Calu3 (cell line): ENCODE results near the gene FNDC3B. TPM values are rescaled to one million over a fixed set of nuclear protein-coding genes. Genes with fewer than 3 reads are reported as not detected.
"Not testable (repeated sequence)": the region's sequence is repeated elsewhere in the genome, so short reads cannot be mapped to it uniquely, and the experiment has no call there.

Experiments
- Bru-seq: library from RNA; stranded (reverse); fragments of 400-500 nt; gene quantifications from one replicate; lab custom pipeline; 2021; lab: Mats Ljungman, UMichigan
- BruChase-seq, 2 experiments: library from RNA; stranded (reverse); fragments of 400-500 nt; gene quantifications; one replicate each; lab custom pipeline; 2021; lab: Mats Ljungman, UMichigan
- BruUV-seq: library from RNA; stranded (reverse); fragments of 400-500 nt; replicated peaks from 2 replicates; lab custom pipeline; 2021; lab: Mats Ljungman, UMichigan
- CTCF ChIA-PET: fragments of 300-600 bp; sonication (Branson Sonifier 250); formaldehyde crosslinking; loops from one replicate; lab custom pipeline; 2022; ENCODE audit warnings: antibody characterized with exemption; lab: Charles Lee
- DNase-seq: peaks from one replicate; pipeline ENCODE4 v3.0.0; 2022
- H3K27ac Mint-ChIP-seq: one replicate; pipeline ENCODE4 v1.8.0; 2022; ENCODE audit warnings: mixed read lengths; ENCODE audit not compliant: unreplicated experiment
- H3K27me3 Mint-ChIP-seq: one replicate; pipeline ENCODE4 v1.8.0; 2022; ENCODE audit warnings: mixed read lengths; ENCODE audit not compliant: unreplicated experiment
- H3K36me3 Mint-ChIP-seq: one replicate; pipeline ENCODE4 v1.8.0; 2022; ENCODE audit warnings: mild to moderate bottlenecking, moderate library complexity, mixed read lengths; ENCODE audit not compliant: insufficient read depth, unreplicated experiment
- H3K4me1 Mint-ChIP-seq: one replicate; pipeline ENCODE4 v1.8.0; 2022; ENCODE audit warnings: mild to moderate bottlenecking, low read depth, mixed read lengths; ENCODE audit not compliant: unreplicated experiment
- H3K4me3 Mint-ChIP-seq: one replicate; pipeline ENCODE4 v1.8.0; 2022; ENCODE audit warnings: mild to moderate bottlenecking, low read depth, moderate library complexity, mixed read lengths; ENCODE audit not compliant: unreplicated experiment
- H3K9me3 Mint-ChIP-seq: one replicate; pipeline ENCODE4 v1.8.0; 2022; ENCODE audit warnings: low read depth, mixed read lengths; ENCODE audit not compliant: unreplicated experiment
- intact Hi-C: fragments of 100-400 bp; cut with micrococcal nuclease; formaldehyde crosslinking; loops from one replicate; pipeline ENCODE4 v1.10.0; 2022; ENCODE audit not compliant: unreplicated experiment
- long read RNA-seq: library from polyadenylated mRNA; stranded (forward); transcript quantifications from one replicate; pipeline ENCODE4 v2.0.0, GENCODE V29; 2022
- total RNA-seq: library from RNA; stranded (reverse); gene quantifications from 2 replicates; pipeline ENCODE4 v1.2.3, GENCODE V29; 2022
- TF ChIP-seq, protein P1 (sequence below): fragments of 200-600 bp; IDR thresholded peaks from one replicate; pipeline ENCODE4 v1.8.0; 2022; ENCODE audit warnings: antibody characterized with exemption; ENCODE audit not compliant: unreplicated experiment

The FNDC3B gene
- total RNA-seq (345 and 453 TPM in 2 replicates), Bru-seq, nascent RNA (percentile 100 among the genes with signal in this experiment), BruChase-seq, experiment 1, labeled RNA remaining after a 6-hour chase (percentile 96 among the genes with signal in this experiment), BruChase-seq, experiment 2, labeled RNA remaining after a 2-hour chase (percentile 97 among the genes with signal in this experiment)
- long read RNA-seq, full-length matches to known transcripts, result 64 of 135 reads
- long read RNA-seq, partial matches to known transcripts, result 44 of 135 reads
- long read RNA-seq, other reads (novel, unspliced or antisense), result 27 of 135 reads

DNA sequence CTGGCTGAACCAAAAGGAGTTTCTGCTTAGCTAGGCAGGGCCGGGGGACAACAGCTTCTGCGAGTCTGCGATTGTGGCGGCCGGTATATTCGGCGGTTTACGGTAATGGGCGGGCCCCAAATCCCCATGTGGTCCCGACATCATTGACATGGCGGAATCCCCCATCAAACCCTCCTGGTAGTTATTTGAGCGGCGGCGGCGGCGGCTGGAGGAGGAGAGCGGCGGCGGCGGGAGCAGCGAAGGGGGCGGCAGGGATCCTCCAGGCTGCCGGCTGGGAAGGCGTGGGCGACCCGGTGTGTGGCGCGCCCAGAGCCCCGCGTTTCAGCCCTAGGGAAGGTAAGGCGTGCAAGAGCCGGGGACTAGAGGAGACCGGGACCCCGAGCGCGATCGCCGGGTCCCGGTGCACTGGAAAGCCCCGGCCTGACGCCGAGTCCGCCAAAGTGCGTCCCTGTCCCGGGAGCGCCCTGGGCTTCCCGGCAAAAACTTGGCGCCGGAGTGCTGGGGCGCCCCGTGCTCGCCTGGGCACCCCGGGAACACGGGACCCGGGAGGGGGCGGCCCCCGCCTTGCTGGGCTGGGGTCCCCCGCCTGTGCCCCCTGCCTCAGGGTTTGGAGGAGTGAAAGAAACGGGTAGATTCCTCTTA lies at the start of gene FNDC3B:
TSS of gene FNDC3B (plus strand) at position 143 of the 642 bp plus-strand sequence. CDS start 72,902 bp downstream, outside the sequence.
- DNase-seq, result peak; percentile 98
- intact Hi-C loops, result loop anchor here (1.0 to 5.0 kb wide), 7 partner anchors 67 to 194 kb away; no protein-coding TSS in a partner anchor
- TSS peak; percentile 6 for BruUV-seq
- Mint-ChIP-seq H3K27me3 (no peaks in the 10 kb centered on the region), H3K36me3 (peaks cover 60% of the 10 kb centered on the region), H3K4me3 (peak within 1 kb of the TSS; percentile 91), H3K9me3 (peaks cover 6% of the 10 kb centered on the region), H3K4me1 (peaks cover 59% of the 10 kb centered on the region), H3K27ac (peak within 1 kb of the TSS; percentile 98)
- TF ChIP-seq, protein P1, sequence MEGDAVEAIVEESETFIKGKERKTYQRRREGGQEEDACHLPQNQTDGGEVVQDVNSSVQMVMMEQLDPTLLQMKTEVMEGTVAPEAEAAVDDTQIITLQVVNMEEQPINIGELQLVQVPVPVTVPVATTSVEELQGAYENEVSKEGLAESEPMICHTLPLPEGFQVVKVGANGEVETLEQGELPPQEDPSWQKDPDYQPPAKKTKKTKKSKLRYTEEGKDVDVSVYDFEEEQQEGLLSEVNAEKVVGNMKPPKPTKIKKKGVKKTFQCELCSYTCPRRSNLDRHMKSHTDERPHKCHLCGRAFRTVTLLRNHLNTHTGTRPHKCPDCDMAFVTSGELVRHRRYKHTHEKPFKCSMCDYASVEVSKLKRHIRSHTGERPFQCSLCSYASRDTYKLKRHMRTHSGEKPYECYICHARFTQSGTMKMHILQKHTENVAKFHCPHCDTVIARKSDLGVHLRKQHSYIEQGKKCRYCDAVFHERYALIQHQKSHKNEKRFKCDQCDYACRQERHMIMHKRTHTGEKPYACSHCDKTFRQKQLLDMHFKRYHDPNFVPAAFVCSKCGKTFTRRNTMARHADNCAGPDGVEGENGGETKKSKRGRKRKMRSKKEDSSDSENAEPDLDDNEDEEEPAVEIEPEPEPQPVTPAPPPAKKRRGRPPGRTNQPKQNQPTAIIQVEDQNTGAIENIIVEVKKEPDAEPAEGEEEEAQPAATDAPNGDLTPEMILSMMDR, result no peak
- CTCF ChIA-PET, result interaction anchor here (0.6 to 3.0 kb wide), 9 partner anchors 73 to 265 kb away, joined by 3 to 23 read pairs (median 3); no protein-coding TSS in a partner anchor

DNA sequence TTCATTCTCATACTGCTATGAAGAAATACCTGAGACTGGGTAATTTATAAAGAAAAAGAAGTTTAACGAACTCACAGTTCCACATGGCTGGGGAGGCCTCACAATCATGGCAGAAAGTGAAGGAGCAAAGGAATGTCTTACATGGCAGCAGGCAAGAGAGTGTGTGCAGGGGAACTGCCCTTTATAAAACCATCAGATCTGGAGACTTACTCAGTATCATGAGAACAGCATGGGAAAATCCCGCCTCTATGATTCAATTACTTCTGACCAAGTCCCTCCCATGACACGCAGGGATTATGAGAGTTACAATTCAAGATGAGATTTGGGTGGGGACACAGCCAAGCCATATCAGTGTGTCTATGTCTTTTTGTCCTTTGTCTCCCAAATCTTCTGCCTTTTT lies 49.1 kb upstream of the FNDC3B start:
- intact Hi-C loops, H3K4me3 Mint-ChIP-seq, DNase-seq, H3K27ac Mint-ChIP-seq, H3K36me3 Mint-ChIP-seq, H3K9me3 Mint-ChIP-seq, BruUV-seq, H3K27me3 Mint-ChIP-seq: not testable (repeated sequence)
- peaks cover 55% of the 10 kb centered on the region for H3K4me1 Mint-ChIP-seq
- CTCF ChIA-PET, result interaction anchor here (1.4 to 1.5 kb wide), 2 partner anchors 13 to 47 kb away, joined by 3 read pairs; no protein-coding TSS in a partner anchor

DNA sequence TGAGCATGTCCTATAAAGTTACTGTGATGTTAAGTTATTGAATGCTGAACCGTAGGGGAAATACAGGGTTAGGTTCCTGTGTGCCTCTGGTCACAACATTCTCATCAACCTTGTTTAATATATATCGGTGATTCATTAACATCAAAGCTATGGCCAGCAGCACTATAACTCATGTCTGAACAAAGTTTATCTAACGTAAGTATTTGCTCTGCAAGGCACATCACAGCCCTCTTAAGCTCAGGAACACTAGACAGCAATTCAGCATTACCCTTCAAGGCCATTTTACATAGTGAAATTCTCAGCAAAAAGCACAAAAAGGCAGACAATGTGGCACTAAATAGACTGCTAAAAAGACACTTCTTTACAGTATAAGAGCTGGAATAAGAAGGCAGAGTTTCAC lies 48.2 kb upstream of the FNDC3B start:
- DNase-seq, result no peak
- intact Hi-C loops, result no loop called here
- Mint-ChIP-seq H3K27ac (no peak overlapping the region), H3K9me3 (peaks cover 5% of the 10 kb centered on the region), H3K27me3 (no peaks in the 10 kb centered on the region), H3K36me3 (no peaks in the 10 kb centered on the region), H3K4me3 (no peak overlapping the region), H3K4me1 (peaks cover 50% of the 10 kb centered on the region)
- CTCF ChIA-PET, result interaction anchor here (1.4 to 1.5 kb wide), 2 partner anchors 12 to 46 kb away, joined by 3 read pairs; no protein-coding TSS in a partner anchor
- BruUV-seq, result no TSS peak
- TF ChIP-seq, protein P1, result no peak

DNA sequence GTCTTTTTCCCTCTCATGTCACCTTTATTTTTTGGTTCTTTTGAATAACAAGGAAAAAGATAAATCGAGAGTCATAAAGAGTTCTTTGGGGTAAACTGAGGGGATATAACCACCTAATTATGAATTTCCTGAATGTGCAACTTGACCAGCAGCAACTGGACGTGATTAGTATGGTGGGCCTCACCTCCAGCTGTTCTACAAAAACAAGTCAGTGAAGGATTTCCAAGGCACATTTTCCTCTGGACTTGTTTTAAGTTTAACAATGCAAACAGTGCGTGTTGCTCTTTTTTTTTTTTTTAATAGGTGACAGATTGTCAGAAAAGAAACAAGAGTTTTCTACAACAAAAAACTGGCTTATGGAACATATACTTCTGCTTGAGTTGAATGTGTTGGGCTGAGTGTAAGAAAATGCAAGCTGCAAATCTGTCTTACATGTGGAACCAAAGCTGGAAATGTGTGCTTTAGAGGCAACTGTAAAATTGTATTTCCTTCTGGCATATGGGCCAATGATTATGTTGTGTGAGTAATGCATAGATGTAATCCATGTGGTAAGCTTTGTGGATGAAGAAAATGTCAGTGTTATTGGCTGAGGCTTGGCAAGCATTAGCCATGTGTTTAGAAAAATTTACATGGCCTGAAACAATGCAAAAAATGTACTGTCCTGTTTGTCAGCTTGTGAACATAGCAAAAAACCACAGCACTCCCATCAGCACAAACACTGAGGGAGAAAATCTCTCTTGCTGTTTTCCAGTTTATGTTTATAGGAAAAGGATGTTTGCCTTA lies 44.5 kb upstream of the FNDC3B start:
- H3K4me3 Mint-ChIP-seq, result no peak overlapping the region
- CTCF ChIA-PET, result interaction anchor here (0.6 to 0.8 kb wide), 5 partner anchors 46 to 1781 kb away, joined by 3 to 4 read pairs (median 3); no protein-coding TSS in a partner anchor
- no peaks in the 10 kb centered on the region for H3K27me3 Mint-ChIP-seq
- no peak for DNase-seq
- BruUV-seq, result no TSS peak
- peaks cover 35% of the 10 kb centered on the region for H3K4me1 Mint-ChIP-seq
- H3K9me3 Mint-ChIP-seq, result peaks cover 16% of the 10 kb centered on the region
- H3K36me3 Mint-ChIP-seq, result no peaks in the 10 kb centered on the region
- TF ChIP-seq, protein P1, result no peak
- intact Hi-C loops, result loop anchor here (2.0 kb wide), 1 partner anchor 50 kb away; no protein-coding TSS in a partner anchor
- H3K27ac Mint-ChIP-seq, result no peak overlapping the region
